K562 (cell line): Measurements from ENCODE around the gene SDR42E2. TPM values are rescaled to one million over a fixed set of nuclear protein-coding genes. Genes with fewer than 3 reads are reported as not detected.
A peak's percentile ranks its signal among the peaks of the same experiment; 100 is the strongest.

ENCODE experiments used
- CBFA2T3 ChIP-seq: fragments of 450-650 bp; IDR thresholded peaks from 2 replicates; pipeline ENCODE4 v1.6.1; 2017
- COPS2 ChIP-seq: fragments of 450-650 bp; conservative IDR thresholded peaks from 2 replicates; pipeline ENCODE4 v1.6.1; 2016; ENCODE audit warnings: mild to moderate bottlenecking, moderate library complexity
- DNMT1 ChIP-seq: fragments of 450-650 bp; IDR thresholded peaks from 2 replicates; pipeline ENCODE4 v1.6.1; 2016; ENCODE audit warnings: antibody characterized with exemption, mild to moderate bottlenecking
- FOXJ2 ChIP-seq: fragments of 200-800 bp; sonication (Bioruptor generic); IDR thresholded peaks from 2 replicates; pipeline ENCODE4 v1.6.1; 2016; ENCODE audit warnings: missing genetic modification characterization, missing compliant biosample characterization
- RBM14 ChIP-seq: fragments of 200-400 bp; formaldehyde crosslinking; IDR thresholded peaks from 2 replicates; pipeline ENCODE4 v1.6.1; 2018; ENCODE audit warnings: low read depth, mild to moderate bottlenecking, low read length, moderate library complexity, borderline replicate concordance; ENCODE audit not compliant: insufficient read depth
- polyA plus RNA-seq, 8 experiments: library from polyadenylated mRNA; depleted of rRNA in 4 of 8; stranded (reverse) in 5 of 8; unstranded in 3 of 8; fragments of >200 nt; fragmentation: Nextera tagmentation in 2 of 8; fragmentation: Illumina TruSeq in 1 of 8; extraction: Ambion mirVana in 2 of 8; extraction: Trizol in 1 of 8; gene quantifications; 2 replicates each; pipeline versions ENCODE4 v1.2.1 to v1.2.3, GENCODE V29; 2011 to 2014; ENCODE audit warnings: inconsistent platforms in 1 of 8, missing spikeins in 1 of 8
- total RNA-seq, 7 experiments: library from RNA; depleted of rRNA in 6 of 7; stranded (reverse); fragments of >200 nt in 6 of 7; fragmentation: Illumina TruSeq in 2 of 7; extraction: Trizol in 2 of 7; gene quantifications; 2 replicates each; pipeline versions ENCODE4 v1.2.1 to v1.2.3, GENCODE V29; 2011 to 2021; ENCODE audit warnings: low replicate concordance in 1 of 7
- TF ChIP-seq, protein P1 (sequence below), 2 experiments: fragments of 450-650 bp; conservative IDR thresholded peaks; 2 replicates each; pipeline ENCODE4 v1.6.1; 2017; ENCODE audit warnings: mild to moderate bottlenecking in 2 of 2, moderate library complexity in 2 of 2
- TF ChIP-seq, protein P2 (sequence below): fragments of 250-450 bp; sonication (Bioruptor Pico); IDR thresholded peaks from 2 replicates; pipeline ENCODE4 v1.5.0; 2022; ENCODE audit warnings: mild to moderate bottlenecking
- TF ChIP-seq, protein P3 (sequence below), 2 experiments: fragments of 450-650 bp; IDR thresholded peaks; 2 replicates each; pipeline ENCODE4 v1.6.1; 2016
- TF ChIP-seq, protein P4 (sequence below): fragments of 450-650 bp; IDR thresholded peaks from 2 replicates; pipeline ENCODE4 v1.6.1; 2016; ENCODE audit warnings: mild to moderate bottlenecking, moderate library complexity

SDR42E2 gene
- total and polyA plus RNA-seq, 9 of the 15 experiments (the other 6 are each of a cell fraction or from before 2014, with no cell fraction given): 0.03 to 0.07 (median 0.04) TPM; not detected in 4

DNA sequence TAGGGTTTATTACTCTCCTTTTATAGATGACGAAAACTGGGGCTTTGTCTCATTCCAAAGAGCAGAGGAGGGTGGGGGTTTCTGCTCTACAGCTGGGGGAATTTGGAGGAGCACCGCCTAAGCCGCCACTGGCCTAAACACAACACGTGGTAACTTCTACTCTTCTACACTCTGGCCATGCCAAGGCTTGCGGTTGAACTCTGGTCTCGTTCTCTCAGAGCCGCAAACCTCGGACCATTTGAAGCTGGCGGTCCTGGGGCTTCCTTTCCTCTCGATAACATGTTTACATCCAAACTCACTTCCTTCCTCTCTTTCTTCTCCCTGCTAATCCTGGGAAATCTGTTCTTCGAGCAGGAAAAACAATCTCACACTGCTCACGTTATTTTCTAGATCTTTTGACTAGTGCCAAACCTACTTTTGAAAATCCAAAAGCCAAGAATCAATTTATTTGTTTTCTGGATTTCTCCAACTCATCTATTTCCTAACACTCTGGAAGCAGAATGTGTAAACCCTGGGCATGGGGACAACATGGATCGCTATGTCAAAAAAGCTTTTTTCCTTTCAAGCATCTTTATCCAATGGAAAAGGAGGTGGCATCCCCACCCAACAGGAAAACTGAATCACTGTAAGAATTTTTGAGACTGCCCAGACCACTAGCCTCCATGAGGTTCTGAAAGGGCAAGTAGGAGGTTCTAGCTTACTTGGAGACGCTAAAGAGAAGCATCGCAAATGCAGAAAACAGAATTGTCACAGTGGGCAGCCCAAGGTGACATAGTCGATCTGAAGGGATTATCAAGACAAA lies 30.2 kb downstream of the SDR42E2 start (continued):
- TF ChIP-seq, protein P1, sequence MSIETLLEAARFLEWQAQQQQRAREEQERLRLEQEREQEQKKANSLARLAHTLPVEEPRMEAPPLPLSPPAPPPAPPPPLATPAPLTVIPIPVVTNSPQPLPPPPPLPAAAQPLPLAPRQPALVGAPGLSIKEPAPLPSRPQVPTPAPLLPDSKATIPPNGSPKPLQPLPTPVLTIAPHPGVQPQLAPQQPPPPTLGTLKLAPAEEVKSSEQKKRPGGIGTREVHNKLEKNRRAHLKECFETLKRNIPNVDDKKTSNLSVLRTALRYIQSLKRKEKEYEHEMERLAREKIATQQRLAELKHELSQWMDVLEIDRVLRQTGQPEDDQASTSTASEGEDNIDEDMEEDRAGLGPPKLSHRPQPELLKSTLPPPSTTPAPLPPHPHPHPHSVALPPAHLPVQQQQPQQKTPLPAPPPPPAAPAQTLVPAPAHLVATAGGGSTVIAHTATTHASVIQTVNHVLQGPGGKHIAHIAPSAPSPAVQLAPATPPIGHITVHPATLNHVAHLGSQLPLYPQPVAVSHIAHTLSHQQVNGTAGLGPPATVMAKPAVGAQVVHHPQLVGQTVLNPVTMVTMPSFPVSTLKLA (conservative IDR thresholded peaks at IDR 0.05): peak; percentile 10 to 68; a peak in 3 of 4 replicates
- TF ChIP-seq FOXJ2 (tag) (0 out of 2 replicates have a peak, but pooled peaks have one; percentile 7), RBM14 (no peak), CBFA2T3 (no peak), DNMT1 (no peak), COPS2 (no peak)
- TF ChIP-seq, protein P2, sequence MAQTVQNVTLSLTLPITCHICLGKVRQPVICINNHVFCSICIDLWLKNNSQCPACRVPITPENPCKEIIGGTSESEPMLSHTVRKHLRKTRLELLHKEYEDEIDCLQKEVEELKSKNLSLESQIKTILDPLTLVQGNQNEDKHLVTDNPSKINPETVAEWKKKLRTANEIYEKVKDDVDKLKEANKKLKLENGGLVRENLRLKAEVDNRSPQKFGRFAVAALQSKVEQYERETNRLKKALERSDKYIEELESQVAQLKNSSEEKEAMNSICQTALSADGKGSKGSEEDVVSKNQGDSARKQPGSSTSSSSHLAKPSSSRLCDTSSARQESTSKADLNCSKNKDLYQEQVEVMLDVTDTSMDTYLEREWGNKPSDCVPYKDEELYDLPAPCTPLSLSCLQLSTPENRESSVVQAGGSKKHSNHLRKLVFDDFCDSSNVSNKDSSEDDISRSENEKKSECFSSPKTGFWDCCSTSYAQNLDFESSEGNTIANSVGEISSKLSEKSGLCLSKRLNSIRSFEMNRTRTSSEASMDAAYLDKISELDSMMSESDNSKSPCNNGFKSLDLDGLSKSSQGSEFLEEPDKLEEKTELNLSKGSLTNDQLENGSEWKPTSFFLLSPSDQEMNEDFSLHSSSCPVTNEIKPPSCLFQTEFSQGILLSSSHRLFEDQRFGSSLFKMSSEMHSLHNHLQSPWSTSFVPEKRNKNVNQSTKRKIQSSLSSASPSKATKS (CRISPR knock-in tag): no peak
- TF ChIP-seq, protein P3, sequence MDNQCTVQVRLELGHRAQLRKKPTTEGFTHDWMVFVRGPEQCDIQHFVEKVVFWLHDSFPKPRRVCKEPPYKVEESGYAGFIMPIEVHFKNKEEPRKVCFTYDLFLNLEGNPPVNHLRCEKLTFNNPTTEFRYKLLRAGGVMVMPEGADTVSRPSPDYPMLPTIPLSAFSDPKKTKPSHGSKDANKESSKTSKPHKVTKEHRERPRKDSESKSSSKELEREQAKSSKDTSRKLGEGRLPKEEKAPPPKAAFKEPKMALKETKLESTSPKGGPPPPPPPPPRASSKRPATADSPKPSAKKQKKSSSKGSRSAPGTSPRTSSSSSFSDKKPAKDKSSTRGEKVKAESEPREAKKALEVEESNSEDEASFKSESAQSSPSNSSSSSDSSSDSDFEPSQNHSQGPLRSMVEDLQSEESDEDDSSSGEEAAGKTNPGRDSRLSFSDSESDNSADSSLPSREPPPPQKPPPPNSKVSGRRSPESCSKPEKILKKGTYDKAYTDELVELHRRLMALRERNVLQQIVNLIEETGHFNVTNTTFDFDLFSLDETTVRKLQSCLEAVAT (IDR thresholded peaks at IDR 0.05): peak in 1 of 2 experiments; percentile 53; a peak in 2 of 4 replicates
- TF ChIP-seq, protein P4, sequence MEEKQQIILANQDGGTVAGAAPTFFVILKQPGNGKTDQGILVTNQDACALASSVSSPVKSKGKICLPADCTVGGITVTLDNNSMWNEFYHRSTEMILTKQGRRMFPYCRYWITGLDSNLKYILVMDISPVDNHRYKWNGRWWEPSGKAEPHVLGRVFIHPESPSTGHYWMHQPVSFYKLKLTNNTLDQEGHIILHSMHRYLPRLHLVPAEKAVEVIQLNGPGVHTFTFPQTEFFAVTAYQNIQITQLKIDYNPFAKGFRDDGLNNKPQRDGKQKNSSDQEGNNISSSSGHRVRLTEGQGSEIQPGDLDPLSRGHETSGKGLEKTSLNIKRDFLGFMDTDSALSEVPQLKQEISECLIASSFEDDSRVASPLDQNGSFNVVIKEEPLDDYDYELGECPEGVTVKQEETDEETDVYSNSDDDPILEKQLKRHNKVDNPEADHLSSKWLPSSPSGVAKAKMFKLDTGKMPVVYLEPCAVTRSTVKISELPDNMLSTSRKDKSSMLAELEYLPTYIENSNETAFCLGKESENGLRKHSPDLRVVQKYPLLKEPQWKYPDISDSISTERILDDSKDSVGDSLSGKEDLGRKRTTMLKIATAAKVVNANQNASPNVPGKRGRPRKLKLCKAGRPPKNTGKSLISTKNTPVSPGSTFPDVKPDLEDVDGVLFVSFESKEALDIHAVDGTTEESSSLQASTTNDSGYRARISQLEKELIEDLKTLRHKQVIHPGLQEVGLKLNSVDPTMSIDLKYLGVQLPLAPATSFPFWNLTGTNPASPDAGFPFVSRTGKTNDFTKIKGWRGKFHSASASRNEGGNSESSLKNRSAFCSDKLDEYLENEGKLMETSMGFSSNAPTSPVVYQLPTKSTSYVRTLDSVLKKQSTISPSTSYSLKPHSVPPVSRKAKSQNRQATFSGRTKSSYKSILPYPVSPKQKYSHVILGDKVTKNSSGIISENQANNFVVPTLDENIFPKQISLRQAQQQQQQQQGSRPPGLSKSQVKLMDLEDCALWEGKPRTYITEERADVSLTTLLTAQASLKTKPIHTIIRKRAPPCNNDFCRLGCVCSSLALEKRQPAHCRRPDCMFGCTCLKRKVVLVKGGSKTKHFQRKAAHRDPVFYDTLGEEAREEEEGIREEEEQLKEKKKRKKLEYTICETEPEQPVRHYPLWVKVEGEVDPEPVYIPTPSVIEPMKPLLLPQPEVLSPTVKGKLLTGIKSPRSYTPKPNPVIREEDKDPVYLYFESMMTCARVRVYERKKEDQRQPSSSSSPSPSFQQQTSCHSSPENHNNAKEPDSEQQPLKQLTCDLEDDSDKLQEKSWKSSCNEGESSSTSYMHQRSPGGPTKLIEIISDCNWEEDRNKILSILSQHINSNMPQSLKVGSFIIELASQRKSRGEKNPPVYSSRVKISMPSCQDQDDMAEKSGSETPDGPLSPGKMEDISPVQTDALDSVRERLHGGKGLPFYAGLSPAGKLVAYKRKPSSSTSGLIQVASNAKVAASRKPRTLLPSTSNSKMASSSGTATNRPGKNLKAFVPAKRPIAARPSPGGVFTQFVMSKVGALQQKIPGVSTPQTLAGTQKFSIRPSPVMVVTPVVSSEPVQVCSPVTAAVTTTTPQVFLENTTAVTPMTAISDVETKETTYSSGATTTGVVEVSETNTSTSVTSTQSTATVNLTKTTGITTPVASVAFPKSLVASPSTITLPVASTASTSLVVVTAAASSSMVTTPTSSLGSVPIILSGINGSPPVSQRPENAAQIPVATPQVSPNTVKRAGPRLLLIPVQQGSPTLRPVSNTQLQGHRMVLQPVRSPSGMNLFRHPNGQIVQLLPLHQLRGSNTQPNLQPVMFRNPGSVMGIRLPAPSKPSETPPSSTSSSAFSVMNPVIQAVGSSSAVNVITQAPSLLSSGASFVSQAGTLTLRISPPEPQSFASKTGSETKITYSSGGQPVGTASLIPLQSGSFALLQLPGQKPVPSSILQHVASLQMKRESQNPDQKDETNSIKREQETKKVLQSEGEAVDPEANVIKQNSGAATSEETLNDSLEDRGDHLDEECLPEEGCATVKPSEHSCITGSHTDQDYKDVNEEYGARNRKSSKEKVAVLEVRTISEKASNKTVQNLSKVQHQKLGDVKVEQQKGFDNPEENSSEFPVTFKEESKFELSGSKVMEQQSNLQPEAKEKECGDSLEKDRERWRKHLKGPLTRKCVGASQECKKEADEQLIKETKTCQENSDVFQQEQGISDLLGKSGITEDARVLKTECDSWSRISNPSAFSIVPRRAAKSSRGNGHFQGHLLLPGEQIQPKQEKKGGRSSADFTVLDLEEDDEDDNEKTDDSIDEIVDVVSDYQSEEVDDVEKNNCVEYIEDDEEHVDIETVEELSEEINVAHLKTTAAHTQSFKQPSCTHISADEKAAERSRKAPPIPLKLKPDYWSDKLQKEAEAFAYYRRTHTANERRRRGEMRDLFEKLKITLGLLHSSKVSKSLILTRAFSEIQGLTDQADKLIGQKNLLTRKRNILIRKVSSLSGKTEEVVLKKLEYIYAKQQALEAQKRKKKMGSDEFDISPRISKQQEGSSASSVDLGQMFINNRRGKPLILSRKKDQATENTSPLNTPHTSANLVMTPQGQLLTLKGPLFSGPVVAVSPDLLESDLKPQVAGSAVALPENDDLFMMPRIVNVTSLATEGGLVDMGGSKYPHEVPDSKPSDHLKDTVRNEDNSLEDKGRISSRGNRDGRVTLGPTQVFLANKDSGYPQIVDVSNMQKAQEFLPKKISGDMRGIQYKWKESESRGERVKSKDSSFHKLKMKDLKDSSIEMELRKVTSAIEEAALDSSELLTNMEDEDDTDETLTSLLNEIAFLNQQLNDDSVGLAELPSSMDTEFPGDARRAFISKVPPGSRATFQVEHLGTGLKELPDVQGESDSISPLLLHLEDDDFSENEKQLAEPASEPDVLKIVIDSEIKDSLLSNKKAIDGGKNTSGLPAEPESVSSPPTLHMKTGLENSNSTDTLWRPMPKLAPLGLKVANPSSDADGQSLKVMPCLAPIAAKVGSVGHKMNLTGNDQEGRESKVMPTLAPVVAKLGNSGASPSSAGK: peak; percentile 94
